Skeletal muscle cell (primary cell): ENCODE results near the gene ISX.

Experiments
- DNase-seq: peaks from one replicate; pipeline ENCODE4 v3.0.0-alpha.2; 2010; ENCODE audit warnings: low read depth
- H3K4me3 ChIP-seq: 2 replicates; pipeline ENCODE4 v1.5.1; 2011; ENCODE audit warnings: low read depth, mild to moderate bottlenecking, control low read depth, low read length, moderate library complexity

The ISX gene

GRCh38 chr22:35051013-35051535 is 14.9 kb upstream of the ISX start:
- no peak for DNase-seq

GRCh38 chr22:35051791-35052190 is 14.2 kb upstream of the ISX start:
- no peak for DNase-seq
- no peak overlapping the region for H3K4me3 ChIP-seq

More at GRCh38 chr22:35051013-35051535, 14.9 kb upstream of the ISX start:
- no peak overlapping the region for H3K4me3 ChIP-seq

- no peak overlapping the region for H3K4me3 ChIP-seq
- DNase-seq = no peak
Measured at GRCh38 chr22:35053060-35053835, 12.7 kb upstream of the ISX start.

- no peak for DNase-seq
- H3K4me3 ChIP-seq = no peak overlapping the region
Measured at GRCh38 chr22:35054064-35054463, 11.9 kb upstream of the ISX start.

GRCh38 chr22:35056486-35056885 is 9.5 kb upstream of the ISX start:
- no peak overlapping the region for H3K4me3 ChIP-seq
- no peak for DNase-seq

GRCh38 chr22:35057155-35057554 is 8.8 kb upstream of the ISX start:
- H3K4me3 ChIP-seq = no peak overlapping the region
- no peak for DNase-seq

GRCh38 chr22:35059632-35060031 is 6.3 kb upstream of the ISX start:
- no peak overlapping the region for H3K4me3 ChIP-seq
- no peak for DNase-seq

- no peak overlapping the region for H3K4me3 ChIP-seq
- no peak for DNase-seq
Measured at GRCh38 chr22:35064664-35065063, 1.3 kb upstream of the ISX start.

GRCh38 chr22:35065183-35065582 is 775 bp upstream of the ISX start:
- no peak for DNase-seq
- H3K4me3 ChIP-seq = no peak overlapping the region

GRCh38 chr22:35066768-35067167 is 810 bp downstream of the ISX start:
- DNase-seq = no peak
- no peak overlapping the region for H3K4me3 ChIP-seq

GRCh38 chr22:35069541-35069940 is 3.6 kb downstream of the ISX start:
- no peak for DNase-seq
- no peak overlapping the region for H3K4me3 ChIP-seq

GRCh38 chr22:35070451-35071093 is 4.6 kb downstream of the ISX start:
- DNase-seq = no peak
- H3K4me3 ChIP-seq = no peak overlapping the region

- H3K4me3 ChIP-seq = no peak overlapping the region
Measured at GRCh38 chr22:35071784-35072183, 5.8 kb downstream of the ISX start.

GRCh38 chr22:35072925-35073324 is 7.0 kb downstream of the ISX start:
- no peak for DNase-seq

More at GRCh38 chr22:35071784-35072183, 5.8 kb downstream of the ISX start:
- no peak for DNase-seq

GRCh38 chr22:35074583-35074982 is 8.6 kb downstream of the ISX start:
- H3K4me3 ChIP-seq = no peak overlapping the region
- no peak for DNase-seq

More at GRCh38 chr22:35072925-35073324, 7.0 kb downstream of the ISX start:
- H3K4me3 ChIP-seq = no peak overlapping the region

GRCh38 chr22:35076630-35077029 is 10.7 kb downstream of the ISX start:
- no peak for DNase-seq
- no peak overlapping the region for H3K4me3 ChIP-seq

- no peak for DNase-seq
- no peak overlapping the region for H3K4me3 ChIP-seq
Measured at GRCh38 chr22:35085621-35086020, 19.7 kb downstream of the ISX start.

GRCh38 chr22:35089139-35089538 is 23.2 kb downstream of the ISX start:
- H3K4me3 ChIP-seq = no peak overlapping the region
- no peak for DNase-seq

- DNase-seq = no peak
- no peak overlapping the region for H3K4me3 ChIP-seq
Measured at GRCh38 chr22:35092406-35092805, 26.4 kb downstream of the ISX start.

GRCh38 chr22:35098921-35099320 is 33.0 kb downstream of the ISX start:
- H3K4me3 ChIP-seq = no peak overlapping the region
- DNase-seq = no peak

GRCh38 chr22:35099883-35100282 is 33.9 kb downstream of the ISX start:
- no peak overlapping the region for H3K4me3 ChIP-seq
- DNase-seq = no peak
